ENCODE results near the gene CCIN. TPM values are rescaled to one million over a fixed set of nuclear protein-coding genes. Genes with fewer than 3 reads are reported as not detected.

Gene CCIN
- total RNA-seq, 1 donor from 2014 or later = not detected

DNA sequence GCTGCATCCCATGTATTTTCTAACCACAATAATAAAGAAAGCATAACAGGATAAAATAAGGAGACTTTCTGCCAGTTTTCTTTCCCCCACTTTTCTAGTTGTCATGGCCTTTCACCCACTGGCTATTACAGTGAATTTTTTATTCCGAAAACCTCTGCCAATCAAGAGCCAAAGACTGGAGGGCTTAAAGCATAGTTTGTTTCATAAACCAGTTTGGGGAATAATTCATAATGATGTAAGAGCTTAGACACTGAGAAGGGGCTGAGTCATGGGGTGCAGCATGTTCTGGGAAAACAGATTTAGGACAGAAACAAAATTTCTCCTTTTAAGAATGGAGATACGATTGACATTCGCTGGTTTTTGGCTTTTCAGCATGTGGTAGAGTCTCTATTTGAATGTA is 37.1 kb upstream of the CCIN start:
- Histone ChIP-seq H3K9me3 (no peaks in the 10 kb centered on the region), H3K27ac (peak overlapping the region in 1 of 2 donors; percentile 24), H3K27me3 (no peaks in the 10 kb centered on the region), H3K36me3 (no peaks in the 10 kb centered on the region), H3K4me1 (no peaks in the 10 kb centered on the region), H3K4me3 (no peak overlapping the region)
- no peak for DNase-seq (ENCODE audit: low spot score in 2 of 2)
- TF ChIP-seq, protein P1, sequence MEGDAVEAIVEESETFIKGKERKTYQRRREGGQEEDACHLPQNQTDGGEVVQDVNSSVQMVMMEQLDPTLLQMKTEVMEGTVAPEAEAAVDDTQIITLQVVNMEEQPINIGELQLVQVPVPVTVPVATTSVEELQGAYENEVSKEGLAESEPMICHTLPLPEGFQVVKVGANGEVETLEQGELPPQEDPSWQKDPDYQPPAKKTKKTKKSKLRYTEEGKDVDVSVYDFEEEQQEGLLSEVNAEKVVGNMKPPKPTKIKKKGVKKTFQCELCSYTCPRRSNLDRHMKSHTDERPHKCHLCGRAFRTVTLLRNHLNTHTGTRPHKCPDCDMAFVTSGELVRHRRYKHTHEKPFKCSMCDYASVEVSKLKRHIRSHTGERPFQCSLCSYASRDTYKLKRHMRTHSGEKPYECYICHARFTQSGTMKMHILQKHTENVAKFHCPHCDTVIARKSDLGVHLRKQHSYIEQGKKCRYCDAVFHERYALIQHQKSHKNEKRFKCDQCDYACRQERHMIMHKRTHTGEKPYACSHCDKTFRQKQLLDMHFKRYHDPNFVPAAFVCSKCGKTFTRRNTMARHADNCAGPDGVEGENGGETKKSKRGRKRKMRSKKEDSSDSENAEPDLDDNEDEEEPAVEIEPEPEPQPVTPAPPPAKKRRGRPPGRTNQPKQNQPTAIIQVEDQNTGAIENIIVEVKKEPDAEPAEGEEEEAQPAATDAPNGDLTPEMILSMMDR (IDR thresholded peaks at IDR 0.05) = no peak
- intact Hi-C loops (cut with DNase I) = no loop called here

GRCh38 chr9:36134761-36135505 is 34.3 kb upstream of the CCIN start:
- TF ChIP-seq, protein P1 (IDR thresholded peaks at IDR 0.05) = no peak
- no peak for DNase-seq (ENCODE audit: low spot score in 2 of 2)
- Histone ChIP-seq H3K9me3 (no peaks in the 10 kb centered on the region), H3K4me3 (no peak overlapping the region), H3K27ac (no peak overlapping the region), H3K4me1 (peaks cover 0 to 14% of the 10 kb centered on the region in 2 donors), H3K36me3 (no peaks in the 10 kb centered on the region), H3K27me3 (no peaks in the 10 kb centered on the region)
- intact Hi-C loops (cut with DNase I) = no loop called here

DNA sequence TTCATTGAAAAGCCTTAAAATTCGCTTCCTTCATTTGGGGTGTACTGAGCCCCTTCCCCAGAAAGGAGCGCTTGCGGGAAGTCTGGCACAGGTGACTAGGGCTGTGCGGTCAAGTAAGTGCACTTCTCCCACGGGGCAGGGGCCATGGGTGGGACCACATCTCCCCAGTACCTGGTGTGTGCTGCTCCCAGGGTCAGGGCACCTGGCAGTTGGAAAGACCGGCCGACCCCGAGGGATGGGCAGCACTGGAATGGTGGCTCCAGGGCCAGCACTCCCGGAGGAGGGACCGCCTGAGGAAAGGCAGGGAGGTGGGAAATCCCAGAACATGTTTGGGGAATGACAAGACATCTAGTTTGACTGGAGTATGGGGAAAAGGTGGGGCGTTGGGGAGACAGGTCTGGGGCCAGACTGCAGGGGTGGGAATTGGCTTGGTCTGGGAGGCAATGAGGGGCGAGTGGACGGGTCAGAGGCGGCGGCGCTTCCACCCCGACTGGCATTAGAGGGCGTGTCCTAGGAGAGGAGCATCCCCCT is 33.4 kb upstream of the CCIN start:
- DNase-seq (ENCODE audit: low spot score in 2 of 2) = peak in 1 of 2 donors; percentile 62

GRCh38 chr9:36136272-36136893 is 32.8 kb upstream of the CCIN start, which contains the start of gene GLIPR2:
TSS of gene GLIPR2 (plus strand) at chr9:36136733. CDS start at chr9:36136779, 46 bp downstream.
- H3K9me3 ChIP-seq = no peaks in the 10 kb centered on the region
- peak in 1 of 2 donors; percentile 90 for DNase-seq (ENCODE audit: low spot score in 2 of 2)
- H3K27ac ChIP-seq = peak within 1 kb of the TSS; percentile 71 to 78
- TF ChIP-seq, protein P1 (IDR thresholded peaks at IDR 0.05) = peak; percentile 13 to 34 (median 20)
- peaks cover 0 to 16% of the 10 kb centered on the region in 2 donors for H3K4me1 ChIP-seq
- H3K4me3 ChIP-seq = peak within 1 kb of the TSS; percentile 84 to 90
- H3K27me3 ChIP-seq = no peaks in the 10 kb centered on the region
- H3K36me3 ChIP-seq = no peaks in the 10 kb centered on the region
- intact Hi-C loops (cut with DNase I) = loop anchor here (1.0 kb wide), 2 partner anchors 30 to 33 kb away; no protein-coding TSS in a partner anchor

More for the DNA sequence above, 33.4 kb upstream of the CCIN start:
- peak overlapping the region; percentile 84 to 90 for H3K4me3 ChIP-seq
- intact Hi-C loops (cut with DNase I) = loop anchor here (1.0 kb wide), 2 partner anchors 30 to 33 kb away; no protein-coding TSS in a partner anchor
- no peaks in the 10 kb centered on the region for H3K9me3 ChIP-seq
- no peaks in the 10 kb centered on the region for H3K27me3 ChIP-seq
- H3K27ac ChIP-seq = peak overlapping the region in 1 of 2 donors; percentile 78
- TF ChIP-seq, protein P1 (IDR thresholded peaks at IDR 0.05) = no peak
- H3K4me1 ChIP-seq = peaks cover 0 to 16% of the 10 kb centered on the region in 2 donors
- H3K36me3 ChIP-seq = no peaks in the 10 kb centered on the region

DNA sequence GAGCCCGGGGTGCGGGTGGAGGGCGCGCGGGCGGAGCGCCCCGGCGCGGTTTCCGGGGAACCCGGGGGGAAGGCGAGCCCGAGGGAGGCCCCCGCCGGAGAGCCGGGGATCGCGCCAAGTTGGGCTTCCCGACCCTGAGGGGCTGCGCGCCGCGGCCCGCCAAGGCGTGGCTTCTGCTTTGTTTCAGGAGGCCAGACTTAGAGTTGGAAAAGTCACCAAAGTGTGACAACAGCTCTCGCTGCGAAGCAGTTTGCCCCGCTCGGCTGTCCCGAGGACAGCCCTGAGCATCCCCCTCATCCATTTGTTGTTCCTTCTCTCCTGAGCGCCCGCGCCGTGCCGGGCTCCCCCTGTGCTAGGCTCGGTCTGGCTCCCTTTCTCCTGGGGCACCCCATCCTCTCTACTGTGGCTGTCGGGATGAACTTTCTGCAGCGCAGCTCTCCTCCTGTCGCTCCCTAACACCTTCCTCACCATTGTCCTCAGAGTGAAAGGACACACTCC is 32.2 kb upstream of the CCIN start:
- Histone ChIP-seq H3K9me3 (no peaks in the 10 kb centered on the region), H3K27ac (peak overlapping the region; percentile 71 to 78), H3K36me3 (no peaks in the 10 kb centered on the region), H3K4me3 (peak overlapping the region; percentile 84 to 90), H3K4me1 (peaks cover 0 to 17% of the 10 kb centered on the region in 2 donors), H3K27me3 (no peaks in the 10 kb centered on the region)
- TF ChIP-seq, protein P1 (IDR thresholded peaks at IDR 0.05) = no peak
- intact Hi-C loops (cut with DNase I) = loop anchor here (1.0 kb wide), 3 partner anchors 29 to 53 kb away; partner anchors contain the start of gene CLTA
- no peak for DNase-seq (ENCODE audit: low spot score in 2 of 2)

Measured in ascending aorta (tissue), 2 donors.